Thoracic aorta (tissue), 2 donors: ENCODE results near the gene CCDC195. TPM values are rescaled to one million over a fixed set of nuclear protein-coding genes. Genes with fewer than 3 reads are reported as not detected.

ENCODE experiments used
- ATAC-seq: fragments of 150-250 bp; one replicate; pipeline ENCODE4 v1.8.0; 2017; ENCODE audit warnings: low read depth; ENCODE audit not compliant: insufficient number of reproducible peaks, low FRiP score
- DNase-seq: peaks from one replicate; pipeline ENCODE4 v3.0.0-alpha.2; 2020; ENCODE audit warnings: low spot score
- H3K27ac ChIP-seq, 2 donors: fragments of 200-600 bp; sonication (generic); 1 replicate in 1 of 2; 2 replicates in 1 of 2; pipeline ENCODE4 v1.5.1; 2016; ENCODE audit warnings: mild to moderate bottlenecking in 2 of 2, moderate library complexity in 2 of 2
- H3K27me3 ChIP-seq: fragments of 200-600 bp; sonication (generic); replicated peaks from 2 replicates; pipeline ENCODE4 v1.6.0; 2016; ENCODE audit warnings: mild to moderate bottlenecking; ENCODE audit not compliant: insufficient read depth
- H3K36me3 ChIP-seq: fragments of 200-600 bp; sonication (generic); one replicate; pipeline ENCODE4 v1.5.1; 2016
- H3K4me1 ChIP-seq, 2 donors: fragments of 200-600 bp; sonication (generic); 1 replicate in 1 of 2; 2 replicates in 1 of 2; pipeline versions ENCODE4 v1.5.1 to v1.6.0; 2016; ENCODE audit warnings: low read depth in 2 of 2, mild to moderate bottlenecking in 1 of 2; ENCODE audit not compliant: control insufficient read depth in 1 of 2
- H3K4me3 ChIP-seq: fragments of 200-600 bp; sonication (generic); 2 replicates; pipeline ENCODE4 v1.5.1; 2016; ENCODE audit warnings: mild to moderate bottlenecking
- H3K9me3 ChIP-seq: fragments of 200-600 bp; sonication (generic); 2 replicates; pipeline ENCODE4 v1.5.1; 2016
- CTCF ChIP-seq: fragments of 200-600 bp; sonication (generic); IDR thresholded peaks from one replicate; pipeline ENCODE4 v1.5.1; 2019; ENCODE audit warnings: antibody characterized with exemption
- total RNA-seq, 2 donors: library from RNA; depleted of rRNA; stranded (reverse); fragments of >200 nt; gene quantifications; one replicate each; pipeline versions ENCODE4 v1.1.0 to v1.2.3, GENCODE V29; 2016

CCDC195 gene
- total RNA-seq, 2 donors from 2014 or later: not detected

- ATAC-seq: no peak
- TF ChIP-seq CTCF: no peak
- Histone ChIP-seq H3K4me1 (no peaks in the 10 kb centered on the region), H3K4me3 (no peak overlapping the region), H3K36me3 (no peaks in the 10 kb centered on the region), H3K9me3 (no peaks in the 10 kb centered on the region), H3K27ac (no peak overlapping the region), H3K27me3 (no peaks in the 10 kb centered on the region)
- no peak for DNase-seq
Observed at GRCh38 chr2:224722250-224722649, 6.1 kb upstream of the CCDC195 start.

DNA sequence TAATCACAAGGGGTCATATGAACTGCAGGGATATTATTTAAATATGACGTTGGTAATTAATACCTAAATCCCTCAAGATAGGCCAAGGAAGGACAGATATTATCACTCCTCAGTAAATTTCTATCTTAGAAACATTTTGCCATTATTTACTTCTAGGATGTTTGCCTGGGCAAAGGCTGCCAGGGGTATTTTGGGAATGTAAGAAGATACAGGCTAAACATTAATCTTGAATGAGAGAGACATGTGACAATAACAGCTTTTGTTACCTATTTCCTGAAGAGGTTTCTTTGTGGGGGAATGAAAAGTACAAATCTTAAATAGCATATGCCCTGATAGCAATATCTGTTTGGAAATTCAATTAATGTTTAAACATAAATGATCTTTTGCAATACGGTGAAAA, 756 bp upstream of the CCDC195 start:
- Histone ChIP-seq H3K27me3 (no peaks in the 10 kb centered on the region), H3K4me1 (no peaks in the 10 kb centered on the region), H3K27ac (no peak overlapping the region), H3K9me3 (no peaks in the 10 kb centered on the region), H3K36me3 (no peaks in the 10 kb centered on the region), H3K4me3 (no peak overlapping the region)
- DNase-seq: no peak
- no peak for TF ChIP-seq CTCF
- ATAC-seq: no peak

GRCh38 chr2:224711859-224712665, 4.1 kb downstream of the CCDC195 start:
- Histone ChIP-seq H3K36me3 (no peaks in the 10 kb centered on the region), H3K9me3 (no peaks in the 10 kb centered on the region), H3K27ac (no peak overlapping the region), H3K27me3 (no peaks in the 10 kb centered on the region), H3K4me1 (no peaks in the 10 kb centered on the region), H3K4me3 (no peak overlapping the region)
- ATAC-seq (no peak), DNase-seq (no peak)
- no peak for TF ChIP-seq CTCF

GRCh38 chr2:224711381-224711780, 4.8 kb downstream of the CCDC195 start:
- Histone ChIP-seq H3K9me3 (no peaks in the 10 kb centered on the region), H3K4me1 (no peaks in the 10 kb centered on the region), H3K36me3 (no peaks in the 10 kb centered on the region), H3K4me3 (no peak overlapping the region), H3K27ac (no peak overlapping the region), H3K27me3 (no peaks in the 10 kb centered on the region)
- ATAC-seq (no peak), DNase-seq (no peak)
- TF ChIP-seq CTCF: no peak

GRCh38 chr2:224709301-224709700, 6.9 kb downstream of the CCDC195 start:
- no peaks in the 10 kb centered on the region for H3K27me3 ChIP-seq
- H3K4me1 ChIP-seq: no peaks in the 10 kb centered on the region
- no peaks in the 10 kb centered on the region for H3K36me3 ChIP-seq
- no peak for DNase-seq
- no peak for TF ChIP-seq CTCF
- ATAC-seq: no peak
- H3K9me3 ChIP-seq: no peaks in the 10 kb centered on the region
- no peak overlapping the region for H3K4me3 ChIP-seq
- no peak overlapping the region for H3K27ac ChIP-seq
